Neural cell (in vitro differentiated cells): Measurements from ENCODE around the gene KLHDC4.

Source experiments
- EZH2 ChIP-seq: fragments of 200-600, 300-800 bp; shearing (Covaris generic), sonication (generic); IDR thresholded peaks from 2 replicates; pipeline ENCODE4 v1.6.1; 2014; ENCODE audit warnings: antibody characterized with exemption, low read length, borderline replicate concordance, mild to moderate bottlenecking; ENCODE audit not compliant: insufficient read depth, poor library complexity, severe bottlenecking
- TAF1 ChIP-seq: IDR thresholded peaks from 2 replicates; pipeline ENCODE4 v1.6.1; 2012; ENCODE audit warnings: low read depth
- TF ChIP-seq, protein P1 (sequence below): fragments of 450-650 bp; IDR thresholded peaks from 2 replicates; pipeline ENCODE4 v1.5.1; 2014; ENCODE audit warnings: antibody characterized with exemption, mild to moderate bottlenecking, moderate library complexity; ENCODE audit not compliant: poor library complexity, severe bottlenecking

DNA sequence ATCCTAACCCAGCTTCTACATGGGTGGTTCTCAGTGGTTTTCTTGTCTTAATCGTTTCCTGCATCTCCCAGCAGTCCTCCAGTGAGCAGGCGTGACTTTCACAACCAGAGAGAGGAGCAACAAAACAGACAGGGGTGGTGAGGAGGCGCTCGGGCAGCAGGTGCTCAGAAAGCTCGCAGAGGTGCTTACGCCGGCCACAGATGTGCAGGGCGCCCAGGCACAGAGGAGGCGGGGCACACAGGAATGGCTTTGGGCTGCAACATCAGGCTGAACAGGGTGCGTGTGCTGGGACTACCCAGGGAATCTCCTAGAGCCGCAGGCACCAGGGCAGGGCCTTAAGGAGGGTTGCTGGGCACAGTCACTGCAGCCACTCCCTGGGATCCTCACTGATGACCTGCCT, 32.6 kb downstream of the KLHDC4 start:
- TF ChIP-seq EZH2 (no peak), TAF1 (no peak)
- TF ChIP-seq, protein P1, sequence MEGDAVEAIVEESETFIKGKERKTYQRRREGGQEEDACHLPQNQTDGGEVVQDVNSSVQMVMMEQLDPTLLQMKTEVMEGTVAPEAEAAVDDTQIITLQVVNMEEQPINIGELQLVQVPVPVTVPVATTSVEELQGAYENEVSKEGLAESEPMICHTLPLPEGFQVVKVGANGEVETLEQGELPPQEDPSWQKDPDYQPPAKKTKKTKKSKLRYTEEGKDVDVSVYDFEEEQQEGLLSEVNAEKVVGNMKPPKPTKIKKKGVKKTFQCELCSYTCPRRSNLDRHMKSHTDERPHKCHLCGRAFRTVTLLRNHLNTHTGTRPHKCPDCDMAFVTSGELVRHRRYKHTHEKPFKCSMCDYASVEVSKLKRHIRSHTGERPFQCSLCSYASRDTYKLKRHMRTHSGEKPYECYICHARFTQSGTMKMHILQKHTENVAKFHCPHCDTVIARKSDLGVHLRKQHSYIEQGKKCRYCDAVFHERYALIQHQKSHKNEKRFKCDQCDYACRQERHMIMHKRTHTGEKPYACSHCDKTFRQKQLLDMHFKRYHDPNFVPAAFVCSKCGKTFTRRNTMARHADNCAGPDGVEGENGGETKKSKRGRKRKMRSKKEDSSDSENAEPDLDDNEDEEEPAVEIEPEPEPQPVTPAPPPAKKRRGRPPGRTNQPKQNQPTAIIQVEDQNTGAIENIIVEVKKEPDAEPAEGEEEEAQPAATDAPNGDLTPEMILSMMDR = no peak
